Heart left ventricle (tissue), 13 donors: ENCODE measurements around the gene IFT172.

Experiments used
- POLR2A ChIP-seq, 2 donors: fragments of 450-650 bp; IDR thresholded peaks; one replicate each; pipeline ENCODE4 v1.6.1; 2017; ENCODE audit warnings: antibody characterized with exemption in 2 of 2, mild to moderate bottlenecking in 2 of 2, moderate library complexity in 2 of 2
- TF ChIP-seq, protein P1 (sequence below), 12 donors: fragments of 200-600 bp; sonication (generic) in 4 of 12; IDR thresholded peaks; one replicate each; pipeline versions ENCODE4 v1.5.0 to v1.8.0; 2018 to 2022; ENCODE audit warnings: antibody characterized with exemption in 12 of 12, mild to moderate bottlenecking in 5 of 12
- donor health status: ischemic (EF 13 %, LVEDD 7.1; RV severe dilation, severe dysfunction).
- donor health status: DM: no; HTN: yes; CAD: no.
- donor health status: DM: no; HTN: no; CAD: no.
- donor health status: ischemic (EF 25% LVEDD 6.9; RV normal size, moderate dysfunction).
- donor health status: ischemic (EF 25% LVEDD 5.7; RV mildly dilated, moderate dysfunction).
- donor health status: ischemic (EF 35%, LVEDD 5.7; RV mildly dilated, moderate dysfunction).
- donor health status: nonischemic (EF 11% LVEDD 7.7; RV severe dilation, severe dysfunction).
- donor health status: DM: yes; HTN: yes; CAD: no.
- donor health status: PGD.
- donor health status: ischemic (EF 29% LVEDD 5.4; RV normal size, mild dysfunction).
- donor health status: nonischemic (EF 23%, LVEDD 6.1; RV moderate dilation, normal function).

DNA sequence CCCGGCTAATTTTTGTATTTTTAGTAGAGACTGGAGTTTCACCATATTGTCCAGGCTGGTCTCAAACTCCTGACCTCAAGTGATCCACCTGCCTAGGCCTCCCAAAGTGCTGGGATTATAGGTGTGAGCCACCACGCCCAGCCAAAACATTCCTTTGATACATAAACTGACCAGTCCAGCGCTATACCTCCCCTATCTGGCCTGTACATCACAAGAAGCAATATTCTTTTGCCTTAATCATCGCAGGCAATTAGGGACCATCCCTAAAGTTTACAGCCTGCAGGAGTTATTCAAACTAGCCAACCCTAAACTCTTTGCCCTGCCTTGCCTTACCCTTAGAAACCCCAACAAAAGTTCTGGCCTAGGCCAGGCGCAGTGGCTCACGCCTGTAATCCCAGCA lies 73.4 kb downstream of the IFT172 start:
- TF ChIP-seq, protein P1, sequence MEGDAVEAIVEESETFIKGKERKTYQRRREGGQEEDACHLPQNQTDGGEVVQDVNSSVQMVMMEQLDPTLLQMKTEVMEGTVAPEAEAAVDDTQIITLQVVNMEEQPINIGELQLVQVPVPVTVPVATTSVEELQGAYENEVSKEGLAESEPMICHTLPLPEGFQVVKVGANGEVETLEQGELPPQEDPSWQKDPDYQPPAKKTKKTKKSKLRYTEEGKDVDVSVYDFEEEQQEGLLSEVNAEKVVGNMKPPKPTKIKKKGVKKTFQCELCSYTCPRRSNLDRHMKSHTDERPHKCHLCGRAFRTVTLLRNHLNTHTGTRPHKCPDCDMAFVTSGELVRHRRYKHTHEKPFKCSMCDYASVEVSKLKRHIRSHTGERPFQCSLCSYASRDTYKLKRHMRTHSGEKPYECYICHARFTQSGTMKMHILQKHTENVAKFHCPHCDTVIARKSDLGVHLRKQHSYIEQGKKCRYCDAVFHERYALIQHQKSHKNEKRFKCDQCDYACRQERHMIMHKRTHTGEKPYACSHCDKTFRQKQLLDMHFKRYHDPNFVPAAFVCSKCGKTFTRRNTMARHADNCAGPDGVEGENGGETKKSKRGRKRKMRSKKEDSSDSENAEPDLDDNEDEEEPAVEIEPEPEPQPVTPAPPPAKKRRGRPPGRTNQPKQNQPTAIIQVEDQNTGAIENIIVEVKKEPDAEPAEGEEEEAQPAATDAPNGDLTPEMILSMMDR (IDR thresholded peaks at IDR 0.05) = no peak
- no peak for TF ChIP-seq POLR2A (IDR thresholded peaks at IDR 0.05)
